Stimulated activated CD4-positive, alpha-beta T cell treated with anti-CD3 and anti-CD28 coated beads, Interleukin-4, amount 100 ng/mL, for 4 hours (primary cell): ENCODE data around the gene SERPINA10.
"Not testable (repeated sequence)": the region's sequence is repeated elsewhere in the genome, so short reads cannot be mapped to it uniquely, and the experiment has no call there.

Experiments used
- DNase-seq, 2 experiments: peaks; one replicate each; pipeline ENCODE4 v3.0.0-alpha.2; 2020

SERPINA10 gene

GRCh38 chr14:94313991-94314655 lies 21.1 kb upstream of the SERPINA10 start:
- DNase-seq = no peak

GRCh38 chr14:94312481-94313246 lies 19.6 kb upstream of the SERPINA10 start:
- DNase-seq = no peak

- no peak for DNase-seq
These were observed 17.2 kb upstream of the SERPINA10 start for GRCh38 chr14:94310248-94310647.

- no peak for DNase-seq
These were observed 16.7 kb upstream of the SERPINA10 start for GRCh38 chr14:94309721-94310120.

GRCh38 chr14:94307410-94307992 lies 14.4 kb upstream of the SERPINA10 start:
- no peak for DNase-seq

GRCh38 chr14:94306047-94306978 lies 13.2 kb upstream of the SERPINA10 start:
- DNase-seq = no peak

GRCh38 chr14:94305620-94306019 lies 12.6 kb upstream of the SERPINA10 start:
- DNase-seq = no peak

- DNase-seq = no peak
These were observed 11.2 kb upstream of the SERPINA10 start for GRCh38 chr14:94304243-94304642.

- DNase-seq = no peak
These were observed 10.0 kb upstream of the SERPINA10 start for GRCh38 chr14:94303111-94303510.

GRCh38 chr14:94298130-94298529 lies 5.1 kb upstream of the SERPINA10 start:
- DNase-seq = no peak

- DNase-seq = not testable (repeated sequence)
These were observed 3.1 kb upstream of the SERPINA10 start for GRCh38 chr14:94296181-94296545.

- DNase-seq = no peak
These were observed 2.5 kb upstream of the SERPINA10 start for GRCh38 chr14:94295360-94296180.

- no peak for DNase-seq
These were observed 483 bp upstream of the SERPINA10 start for GRCh38 chr14:94293578-94293924.

- DNase-seq = no peak
These were observed 569 bp downstream of the SERPINA10 start for GRCh38 chr14:94292526-94292871.

- no peak for DNase-seq
These were observed 1.1 kb downstream of the SERPINA10 start for GRCh38 chr14:94291906-94292525.

- DNase-seq = no peak
These were observed 1.7 kb downstream of the SERPINA10 start for GRCh38 chr14:94291159-94291905.

GRCh38 chr14:94290197-94290596 lies 2.9 kb downstream of the SERPINA10 start:
- no peak for DNase-seq

- DNase-seq = no peak
These were observed 4.2 kb downstream of the SERPINA10 start for GRCh38 chr14:94288610-94289465.

GRCh38 chr14:94285158-94285557 lies 7.9 kb downstream of the SERPINA10 start:
- DNase-seq = no peak

- no peak for DNase-seq
These were observed 8.8 kb downstream of the SERPINA10 start for GRCh38 chr14:94284221-94284620.
